Measurements from ENCODE around the gene PTGDS.

The PTGDS gene

GRCh38 chr9:136946228-136947027 is 30.9 kb upstream of the PTGDS start:
- no peak for DNase-seq

- DNase-seq, result no peak
Observed at GRCh38 chr9:136947028-136947891, 30.0 kb upstream of the PTGDS start.

- peak; percentile 69 for DNase-seq
Observed at GRCh38 chr9:136947955-136948510, 29.3 kb upstream of the PTGDS start.

- no peak for DNase-seq
Observed at GRCh38 chr9:136949239-136949816, 28.0 kb upstream of the PTGDS start.

- peak; percentile 96 for DNase-seq
Observed at GRCh38 chr9:136949817-136950655, 27.3 kb upstream of the PTGDS start.

- no peak for DNase-seq
Observed at GRCh38 chr9:136950656-136951276, 26.5 kb upstream of the PTGDS start.

GRCh38 chr9:136951541-136952320 is 25.6 kb upstream of the PTGDS start, which contains the start of gene LCN12:
TSS of gene LCN12 (plus strand) at chr9:136952273. CDS start at chr9:136952328, 55 bp downstream.
- no peak for DNase-seq

GRCh38 chr9:136952321-136952850 is 24.9 kb upstream of the PTGDS start:
- no peak for DNase-seq

GRCh38 chr9:136952876-136953770 is 24.2 kb upstream of the PTGDS start:
- no peak for DNase-seq

GRCh38 chr9:136953771-136954269 is 23.5 kb upstream of the PTGDS start:
- DNase-seq, result no peak

- no peak for DNase-seq
Observed at GRCh38 chr9:136954270-136955083, 22.8 kb upstream of the PTGDS start.

- DNase-seq, result no peak
Observed at GRCh38 chr9:136955202-136955942, 21.9 kb upstream of the PTGDS start.

GRCh38 chr9:136955943-136956335 is 21.4 kb upstream of the PTGDS start:
- DNase-seq, result no peak

- DNase-seq, result no peak
Observed at GRCh38 chr9:136956604-136957003, 20.7 kb upstream of the PTGDS start.

- no peak for DNase-seq
Observed at GRCh38 chr9:136957461-136957860, 19.8 kb upstream of the PTGDS start.

- no peak for DNase-seq
Observed at GRCh38 chr9:136957901-136958300, 19.4 kb upstream of the PTGDS start.

GRCh38 chr9:136958473-136958872 is 18.8 kb upstream of the PTGDS start:
- no peak for DNase-seq
